GM13976 (cell line): ENCODE data around the gene FPR1.

Experiments used
- DNase-seq: peaks from one replicate; pipeline ENCODE4 v3.0.0; 2012; ENCODE audit warnings: low spot score
- CTCF ChIP-seq: IDR thresholded peaks from 2 replicates; pipeline ENCODE4 v1.5.1; 2012; ENCODE audit warnings: borderline replicate concordance, mild to moderate bottlenecking; ENCODE audit not compliant: insufficient read depth; ENCODE audit errors: extremely low read depth, missing control alignments, control extremely low read depth
- in situ Hi-C: fragments of 300-500 bp; cut with MboI; formaldehyde crosslinking; loops from one replicate; pipeline ENCODE4 v1.12.0; 2022; ENCODE audit warnings: low sequenced_read_pairs, mixed read lengths, inconsistent platforms; ENCODE audit not compliant: unreplicated experiment

Gene FPR1

GRCh38 chr19:51702825-51703574 is 48.7 kb downstream of the FPR1 start:
- in situ Hi-C loops = no loop called here

GRCh38 chr19:51702103-51702824 is 49.4 kb downstream of the FPR1 start:
- in situ Hi-C loops = no loop called here
- no peak for DNase-seq

More at GRCh38 chr19:51702825-51703574, 48.7 kb downstream of the FPR1 start:
- TF ChIP-seq CTCF = no peak
- DNase-seq = no peak

GRCh38 chr19:51701468-51702100 is 50.1 kb downstream of the FPR1 start:
- no peak for TF ChIP-seq CTCF
- no peak for DNase-seq
- in situ Hi-C loops = no loop called here

More at GRCh38 chr19:51702103-51702824, 49.4 kb downstream of the FPR1 start:
- TF ChIP-seq CTCF = no peak

GRCh38 chr19:51699170-51699569 is 52.5 kb downstream of the FPR1 start:
- TF ChIP-seq CTCF = no peak
- DNase-seq = no peak
- in situ Hi-C loops = no loop called here

GRCh38 chr19:51698296-51698695 is 53.4 kb downstream of the FPR1 start:
- in situ Hi-C loops = no loop called here
- TF ChIP-seq CTCF = no peak
- no peak for DNase-seq

- no peak for TF ChIP-seq CTCF
- DNase-seq = no peak
- in situ Hi-C loops = no loop called here
Observed at GRCh38 chr19:51697169-51697776, 54.4 kb downstream of the FPR1 start.
